Right cardiac atrium (tissue), 5 donors: Measurements from ENCODE around the gene FBXL4. TPM values are rescaled to one million over a fixed set of nuclear protein-coding genes. Genes with fewer than 3 reads are reported as not detected.

Experiments
- ATAC-seq, 2 donors: fragments of 200-7000 bp; cut with Tn5 transposase; one replicate each; pipeline versions ENCODE4 v1.8.0 to v1.9.1; 2020; ENCODE audit warnings: moderate library complexity in 2 of 2, mild to moderate bottlenecking in 1 of 2
- DNase-seq, 3 donors: peaks; one replicate each; pipeline ENCODE4 v3.0.0-alpha.2; 2020
- H3K27ac ChIP-seq: one replicate; pipeline ENCODE4 v1.5.1; 2013; ENCODE audit warnings: mild to moderate bottlenecking, low read length, control low read depth, moderate library complexity
- H3K27me3 ChIP-seq: one replicate; pipeline ENCODE4 v1.6.1; 2013; ENCODE audit not compliant: control insufficient read depth, insufficient read depth
- H3K4me1 ChIP-seq: one replicate; pipeline ENCODE4 v1.6.1; 2013; ENCODE audit warnings: low read length; ENCODE audit not compliant: control insufficient read depth, insufficient read depth
- H3K4me3 ChIP-seq: one replicate; pipeline ENCODE4 v1.5.1; 2013; ENCODE audit warnings: low read length, control low read depth
- H3K9me3 ChIP-seq: one replicate; pipeline ENCODE4 v1.6.1; 2013; ENCODE audit warnings: low read length; ENCODE audit not compliant: control insufficient read depth
- WGBS: extraction: QIAGEN DNeasy Blood & Tissue Kit; methylation state at CpG from one replicate; pipeline ENCODE4 v1.1.7; 2013; 5-methylcytosine and 5-hydroxymethylcytosine counted together
- intact Hi-C, 4 donors: fragments of 100-400 bp; cut with DNase I; formaldehyde crosslinking; loops; one replicate each; pipeline versions ENCODE4 v1.11.0 to v1.14.0; 2022 to 2023
- polyA plus RNA-seq: library from polyadenylated mRNA; stranded (reverse); fragments of 200-250 nt; gene quantifications from one replicate; pipeline ENCODE4 v1.2.3, GENCODE V29; 2013
- total RNA-seq, 4 donors: library from RNA; stranded (reverse); fragmentation: NEBNext Ultra II Directional; extraction: Animal tissue kit (Norgen Biotek cat#: 25700); gene quantifications; one replicate each; pipeline ENCODE4 v1.2.1, GENCODE V29; 2021
- donor health status: healthy with polysubstance abuse.
- donor health status: DM: no; HTN: yes; CAD: no.
- donor health status: DM: no; HTN: no; CAD: no.
- donor health status: DM: no; HTN: yes; CAD: no; lungs with severe emphysema.
- donor health status: DM: yes; HTN: yes; CAD: no.

Gene FBXL4
- total and polyA plus RNA-seq, 5 donors, result 7.7 to 27.9 (median 24.7) TPM

DNA sequence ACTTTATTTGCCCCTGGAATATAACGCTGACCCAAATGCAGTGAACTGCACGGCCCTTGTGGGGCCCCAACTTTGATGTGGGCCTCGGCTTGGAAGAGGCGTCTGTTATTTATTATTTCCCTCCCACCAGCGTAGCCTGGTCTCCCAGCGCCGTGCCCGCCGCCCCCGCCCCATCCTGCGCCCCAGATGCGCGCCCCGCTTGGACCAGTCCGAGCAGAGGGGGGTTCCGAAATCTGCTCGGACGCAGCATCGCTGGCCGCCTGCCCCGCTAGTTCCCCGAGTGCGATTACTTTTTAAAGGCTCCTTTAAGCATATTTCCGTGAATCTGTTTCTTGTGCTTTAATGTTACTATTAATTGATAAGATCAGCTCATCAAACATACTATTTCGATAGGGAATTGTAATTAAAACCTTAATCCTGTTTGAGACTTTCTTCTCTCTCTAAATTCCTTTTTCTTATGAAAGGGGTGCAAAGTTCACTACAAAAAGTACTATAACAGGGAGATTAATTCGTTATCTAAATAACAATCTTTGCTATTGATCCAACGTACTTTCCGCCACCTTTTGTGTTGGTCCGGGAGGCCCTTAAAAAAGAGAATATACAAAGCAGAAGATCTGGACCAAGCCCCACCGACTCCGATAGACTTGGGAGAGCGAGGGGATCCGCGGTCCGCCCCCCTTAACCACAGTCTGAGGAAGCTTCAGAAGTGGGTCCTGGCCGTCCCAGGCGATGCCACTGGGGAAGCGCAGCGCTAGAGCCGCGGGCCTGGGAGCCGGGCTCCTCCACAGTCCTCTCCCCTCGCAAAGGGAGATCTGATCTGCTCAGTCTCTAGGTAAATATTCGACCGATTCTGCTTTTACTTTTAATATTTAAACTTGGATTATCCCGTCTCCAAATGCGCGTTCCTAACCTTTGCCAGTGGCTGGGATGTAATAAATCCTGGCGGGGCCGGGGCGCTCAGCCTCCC is 103.2 kb downstream of the FBXL4 start:
- intact Hi-C loops, result no loop called here
- no peak overlapping the region for H3K27ac ChIP-seq
- peaks cover 5% of the 10 kb centered on the region for H3K27me3 ChIP-seq
- H3K4me3 ChIP-seq, result peak overlapping the region; percentile 9
- H3K9me3 ChIP-seq, result no peaks in the 10 kb centered on the region
- H3K4me1 ChIP-seq, result peaks cover 3% of the 10 kb centered on the region
- DNase-seq (no peak), ATAC-seq (no peak)
- 7% methylated on average over 51 of the region's 51 CpGs for WGBS

DNA sequence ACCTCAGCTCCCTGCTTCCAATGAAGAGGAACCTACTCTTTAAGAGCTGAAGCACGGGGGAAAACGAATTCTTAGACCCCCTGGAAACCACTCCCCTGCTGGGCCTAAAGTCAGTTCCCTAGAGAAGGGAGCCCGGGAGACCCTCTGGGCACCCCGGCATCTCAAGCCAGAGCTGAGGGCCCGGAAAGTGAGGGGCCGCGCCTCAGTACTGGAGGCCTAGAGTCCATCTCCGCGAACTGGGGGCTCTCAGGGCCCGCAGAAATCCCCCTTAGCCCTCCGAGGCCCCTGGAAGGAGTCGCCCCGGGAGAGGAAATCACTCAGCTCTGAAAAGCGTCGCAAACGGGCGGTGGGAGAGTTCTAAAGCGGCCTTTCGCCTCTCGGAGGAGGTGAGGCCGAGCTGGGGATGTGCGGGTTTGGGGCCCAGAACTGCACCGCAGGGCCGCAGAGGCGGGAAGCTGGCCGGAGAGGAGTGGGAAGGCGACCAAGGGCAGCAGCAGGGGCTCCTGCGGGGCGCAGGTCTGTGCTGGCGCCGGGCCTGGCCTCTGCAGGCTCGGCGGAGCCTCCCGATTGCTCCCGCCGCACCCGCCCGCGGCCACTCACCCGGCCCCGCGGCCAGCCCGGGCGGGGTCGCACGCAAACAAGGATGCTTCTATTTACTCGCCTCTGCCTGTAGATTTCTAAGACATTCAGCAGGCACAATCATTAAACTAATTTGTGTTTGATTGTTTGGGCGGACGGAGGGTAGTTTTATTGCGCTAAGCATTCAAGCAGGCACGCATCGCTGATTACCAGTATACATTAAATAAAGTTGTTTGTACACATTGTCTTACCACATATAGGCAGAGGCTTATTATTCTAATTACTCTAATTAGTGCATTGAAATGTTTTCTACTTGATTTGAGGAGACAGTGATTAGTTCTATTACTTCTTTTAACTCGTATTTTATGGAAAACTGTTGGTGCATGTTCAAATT is 104.2 kb downstream of the FBXL4 start:
- intact Hi-C loops, result no loop called here
- no peak for DNase-seq

DNA sequence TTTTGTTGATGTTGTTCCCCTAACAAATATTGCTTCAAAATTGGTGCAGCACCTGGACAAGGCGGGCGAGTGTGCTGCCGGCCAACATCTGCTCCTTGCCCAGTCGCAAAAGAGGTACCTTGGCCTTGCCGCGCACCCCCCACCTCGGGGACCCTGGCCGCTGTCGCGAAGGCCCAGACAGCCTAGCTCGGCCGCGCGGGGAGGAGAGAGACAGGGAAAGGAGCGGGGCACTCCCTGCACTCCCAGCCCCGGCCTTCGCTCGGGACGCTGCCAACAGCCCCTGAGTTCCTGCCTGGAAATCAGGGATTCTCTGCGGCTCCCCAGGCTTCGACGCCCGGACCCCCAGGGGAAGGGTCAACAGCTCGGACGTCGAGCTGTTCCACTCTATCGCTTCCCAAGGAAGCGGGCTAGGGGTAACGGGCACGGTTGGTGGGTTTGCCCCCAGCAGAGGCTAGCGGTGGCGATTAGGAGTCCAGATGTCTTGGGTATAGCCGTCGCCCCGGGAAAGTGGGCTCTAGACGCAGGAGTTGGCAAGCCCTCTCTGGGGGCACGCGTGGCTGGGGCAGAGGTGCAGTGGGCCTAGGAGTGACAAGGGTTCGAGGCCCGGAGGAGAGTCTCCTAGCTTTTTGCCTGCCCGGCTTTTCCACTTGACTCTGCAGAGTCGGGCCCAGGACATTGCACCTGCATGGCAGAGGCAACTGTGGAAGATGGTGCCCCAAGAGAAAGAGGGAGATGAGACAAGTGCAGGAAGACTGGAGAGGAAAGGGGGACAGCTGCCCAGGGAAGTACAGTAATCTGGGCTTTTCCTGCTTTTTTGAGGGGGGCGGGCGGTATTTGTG is 105.2 kb downstream of the FBXL4 start:
- no peaks in the 10 kb centered on the region for H3K9me3 ChIP-seq
- ATAC-seq, result no peak
- H3K4me1 ChIP-seq, result peaks cover 3% of the 10 kb centered on the region
- H3K27ac ChIP-seq, result no peak overlapping the region
- peak in 1 of 3 donors; percentile 44 for DNase-seq
- WGBS, result 10% methylated on average over 44 of the region's 44 CpGs
- H3K27me3 ChIP-seq, result peaks cover 8% of the 10 kb centered on the region
- no peak overlapping the region for H3K4me3 ChIP-seq
- intact Hi-C loops, result no loop called here

More for the DNA sequence above, 104.2 kb downstream of the FBXL4 start:
- no peaks in the 10 kb centered on the region for H3K9me3 ChIP-seq
- WGBS, result 12% methylated on average over 53 of the region's 53 CpGs
- H3K27me3 ChIP-seq, result peaks cover 8% of the 10 kb centered on the region
- no peak overlapping the region for H3K4me3 ChIP-seq
- H3K4me1 ChIP-seq, result peaks cover 3% of the 10 kb centered on the region
- no peak for ATAC-seq
- no peak overlapping the region for H3K27ac ChIP-seq

DNA sequence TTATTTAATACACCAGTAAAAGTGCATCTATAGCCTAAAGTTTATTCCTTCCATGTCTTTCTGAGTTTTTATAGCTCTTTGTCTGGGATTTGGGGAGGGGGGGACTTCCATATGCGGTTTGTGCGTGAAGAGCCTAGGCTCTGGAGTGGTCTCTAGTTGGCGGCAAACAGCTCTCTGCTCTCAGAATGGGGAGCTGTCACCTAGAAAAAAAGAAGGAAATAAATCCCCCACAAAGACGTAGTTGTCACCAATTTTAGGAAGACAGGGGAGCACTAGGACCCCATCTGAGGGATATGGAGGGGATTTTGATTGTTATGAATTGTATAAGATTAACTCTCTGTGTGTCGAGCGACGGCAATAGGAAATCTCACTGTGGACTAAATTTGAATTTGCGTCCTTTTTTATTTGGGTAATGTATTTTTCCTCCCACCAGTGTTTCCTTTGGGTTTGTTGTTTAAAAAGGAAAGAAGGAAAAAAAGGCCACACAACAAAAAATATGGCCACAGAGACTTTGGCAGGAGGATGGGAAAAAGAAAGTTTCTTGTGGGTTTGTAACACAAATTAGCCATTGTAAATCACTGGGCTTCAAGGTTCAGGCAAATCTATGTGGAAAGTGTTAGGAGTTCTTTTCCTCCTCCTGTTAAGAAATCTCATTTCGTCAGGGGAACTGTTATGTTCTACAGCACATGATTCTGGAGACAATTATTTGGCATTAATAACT is 106.0 kb downstream of the FBXL4 start:
- H3K27me3 ChIP-seq, result peaks cover 8% of the 10 kb centered on the region
- peaks cover 3% of the 10 kb centered on the region for H3K4me1 ChIP-seq
- no peaks in the 10 kb centered on the region for H3K9me3 ChIP-seq
- ATAC-seq, result no peak
- 29% methylated on average over 9 of the region's 9 CpGs for WGBS
- H3K27ac ChIP-seq, result no peak overlapping the region
- no peak for DNase-seq
- no peak overlapping the region for H3K4me3 ChIP-seq
- intact Hi-C loops, result no loop called here

DNA sequence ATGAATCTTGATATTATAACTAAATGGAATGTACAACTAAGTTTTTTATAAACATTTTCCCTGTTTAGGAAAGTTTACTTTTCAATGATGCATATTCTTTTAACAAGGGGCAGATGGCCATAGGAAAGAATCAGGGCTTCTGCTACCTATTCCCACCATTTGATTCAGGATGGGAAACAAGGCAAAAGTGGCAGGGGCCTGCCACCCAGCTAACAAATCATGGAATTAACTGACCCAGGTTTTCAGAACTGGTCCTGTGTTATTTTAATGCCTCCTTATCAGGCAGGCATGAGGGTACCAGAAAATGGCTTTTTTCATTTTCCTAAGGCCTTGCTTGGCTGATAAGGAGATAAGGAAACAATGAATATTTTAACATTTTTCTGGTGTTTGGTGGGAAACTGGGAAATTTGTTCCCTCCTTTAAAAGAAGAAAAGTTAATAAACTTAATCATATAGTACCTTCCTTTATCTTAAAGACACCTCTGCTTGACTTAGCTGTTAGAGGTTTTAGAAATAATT is 106.7 kb downstream of the FBXL4 start:
- Histone ChIP-seq H3K27ac (no peak overlapping the region), H3K4me1 (peaks cover 3% of the 10 kb centered on the region), H3K4me3 (no peak overlapping the region), H3K27me3 (peaks cover 8% of the 10 kb centered on the region), H3K9me3 (no peaks in the 10 kb centered on the region)
- ATAC-seq (no peak), DNase-seq (no peak)
- intact Hi-C loops, result no loop called here

DNA sequence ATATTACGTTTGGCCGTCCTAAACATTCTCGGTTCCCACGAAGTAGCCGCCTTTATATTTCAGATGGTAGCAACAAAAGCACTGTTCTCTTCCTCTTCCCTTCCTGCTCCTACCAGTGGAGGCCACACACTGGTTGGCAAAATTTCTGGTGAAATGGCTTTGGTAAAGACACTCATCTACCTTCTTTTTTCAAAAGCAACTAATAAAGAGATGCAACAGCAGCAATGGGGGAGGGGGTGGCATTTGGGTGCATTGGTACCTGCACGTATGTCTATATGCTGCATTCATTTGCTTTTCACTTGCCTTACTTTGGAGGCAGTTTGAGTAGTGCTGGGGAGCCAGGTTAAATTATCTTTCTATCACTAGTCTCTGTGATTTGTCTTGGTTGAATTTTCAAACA is 107.4 kb downstream of the FBXL4 start:
- H3K4me3 ChIP-seq, result no peak overlapping the region
- WGBS, result 57% methylated on average over 6 of the region's 6 CpGs
- H3K27me3 ChIP-seq, result peaks cover 8% of the 10 kb centered on the region
- H3K4me1 ChIP-seq, result peaks cover 3% of the 10 kb centered on the region
- ATAC-seq (no peak), DNase-seq (no peak)
- no peaks in the 10 kb centered on the region for H3K9me3 ChIP-seq
- H3K27ac ChIP-seq, result no peak overlapping the region
- intact Hi-C loops, result no loop called here

DNA sequence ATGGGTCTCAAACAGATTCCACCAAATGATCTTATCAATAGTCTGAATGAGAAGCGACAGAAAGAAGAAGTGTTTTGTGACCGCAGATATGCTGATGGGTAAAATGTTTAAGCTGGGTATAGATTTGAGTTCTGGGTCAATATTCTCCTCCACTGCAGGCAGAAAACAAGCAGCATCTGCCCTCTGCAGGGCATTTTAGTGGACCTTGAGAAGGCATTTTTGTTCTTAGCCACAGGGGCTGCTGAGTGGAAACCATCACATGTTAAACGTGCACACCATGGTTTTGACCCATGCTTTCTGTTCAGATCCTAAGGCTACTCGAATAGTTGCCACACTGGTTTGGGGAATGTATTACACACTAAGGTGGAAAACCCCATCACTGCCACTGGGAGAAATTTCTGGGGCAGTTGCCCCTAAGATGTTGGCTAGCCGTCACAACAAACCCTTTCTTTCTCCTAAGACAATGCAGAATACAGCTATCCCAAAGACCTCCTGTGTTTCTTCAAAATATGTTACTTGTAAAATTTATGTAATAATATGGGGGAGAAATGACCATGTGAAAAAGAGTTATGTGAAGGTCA is 107.9 kb downstream of the FBXL4 start:
- Histone ChIP-seq H3K27ac (no peak overlapping the region), H3K4me1 (peaks cover 3% of the 10 kb centered on the region), H3K4me3 (no peak overlapping the region), H3K27me3 (peaks cover 8% of the 10 kb centered on the region), H3K9me3 (no peaks in the 10 kb centered on the region)
- ATAC-seq (no peak), DNase-seq (no peak)
- intact Hi-C loops, result no loop called here
- 31% methylated on average over 5 of the region's 5 CpGs for WGBS

DNA sequence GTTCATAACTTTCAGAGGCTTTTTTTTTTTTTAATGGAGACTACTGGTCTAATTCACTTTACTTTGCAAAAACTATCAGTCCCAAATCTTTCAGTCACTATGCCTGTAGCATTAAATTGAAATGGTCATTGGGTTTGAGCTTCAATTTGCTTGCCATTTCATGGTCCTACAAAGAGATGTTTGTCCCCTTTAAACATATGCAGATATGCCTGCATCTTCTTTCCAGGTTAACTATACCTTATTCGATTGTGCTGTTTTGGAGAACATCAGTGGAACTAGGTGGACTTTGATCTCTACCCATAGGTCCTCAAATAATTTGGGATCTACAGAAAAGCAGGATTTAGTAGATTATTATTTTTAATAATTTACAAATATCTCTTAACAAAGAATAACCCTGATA is 108.8 kb downstream of the FBXL4 start:
- ATAC-seq, result no peak
- Histone ChIP-seq H3K27ac (no peak overlapping the region), H3K4me3 (no peak overlapping the region), H3K4me1 (peaks cover 3% of the 10 kb centered on the region), H3K27me3 (peaks cover 8% of the 10 kb centered on the region), H3K9me3 (no peaks in the 10 kb centered on the region)
- WGBS, result 33% methylated on average over 1 of the region's 1 CpG
- intact Hi-C loops, result no loop called here
- DNase-seq, result no peak

DNA sequence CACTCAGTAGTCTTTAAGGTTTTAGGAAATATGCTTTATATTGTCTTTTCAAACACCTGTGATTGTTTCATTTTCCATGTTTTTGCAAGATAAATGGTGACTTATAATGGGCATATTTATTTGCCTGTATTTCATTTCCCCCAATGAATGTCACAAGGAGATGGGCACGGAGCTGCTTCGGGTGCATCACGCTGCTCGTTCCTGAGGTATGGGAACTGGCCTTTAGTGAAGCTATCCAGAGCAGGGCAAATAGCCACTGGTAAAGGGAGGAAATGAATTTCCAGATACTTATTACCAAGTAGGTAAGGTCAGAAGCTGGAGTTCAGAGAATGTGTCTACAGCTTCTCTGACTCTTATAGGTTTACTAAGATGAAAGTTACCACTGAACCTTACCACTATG is 109.7 kb downstream of the FBXL4 start:
- WGBS, result 30% methylated on average over 4 of the region's 4 CpGs
- no peak overlapping the region for H3K27ac ChIP-seq
- H3K4me3 ChIP-seq, result no peak overlapping the region
- DNase-seq (no peak), ATAC-seq (no peak)
- intact Hi-C loops, result no loop called here
- peaks cover 2% of the 10 kb centered on the region for H3K4me1 ChIP-seq
- peaks cover 8% of the 10 kb centered on the region for H3K27me3 ChIP-seq
- H3K9me3 ChIP-seq, result no peaks in the 10 kb centered on the region
